GM23338 (cell line): ENCODE results near the gene FAM162A. TPM values are rescaled to one million over a fixed set of nuclear protein-coding genes. Genes with fewer than 3 reads are reported as not detected.
A peak's percentile ranks its signal among the peaks of the same experiment; 100 is the strongest.

Source experiments
- ATAC-seq: fragments of 200-7000 bp; cut with Tn5 transposase; 3 replicates; pipeline ENCODE4 v1.9.1; 2020
- DNase-seq: peaks from one replicate; pipeline ENCODE4 v3.0.0-alpha.2; 2015; ENCODE audit warnings: low spot score
- H2AFZ ChIP-seq: fragments of 200-600 bp; sonication (generic); 2 replicates; pipeline ENCODE4 v1.8.0; 2016; ENCODE audit warnings: antibody characterized with exemption, mild to moderate bottlenecking, moderate library complexity
- H3F3A ChIP-seq: fragments of 200-600 bp; sonication (generic); replicated peaks from 2 replicates; pipeline ENCODE4 v1.8.0; 2017; ENCODE audit warnings: antibody characterized with exemption, mixed run types, low read depth
- H3K27ac ChIP-seq: fragments of 200-600 bp; sonication (generic); 2 replicates; pipeline ENCODE4 v1.6.1; 2016; ENCODE audit warnings: low read depth
- H3K27me3 ChIP-seq: fragments of 200-600 bp; sonication (generic); 2 replicates; pipeline ENCODE4 v1.8.0; 2016; ENCODE audit warnings: mild to moderate bottlenecking, mixed run types, moderate library complexity; ENCODE audit not compliant: insufficient read depth
- H3K36me3 ChIP-seq: fragments of 200-600 bp; sonication (generic); 2 replicates; pipeline ENCODE4 v1.8.0; 2016; ENCODE audit warnings: mild to moderate bottlenecking; ENCODE audit not compliant: insufficient read depth
- H3K4me1 ChIP-seq: fragments of 200-600 bp; sonication (generic); 2 replicates; pipeline ENCODE4 v1.8.0; 2016; ENCODE audit warnings: mild to moderate bottlenecking, moderate library complexity; ENCODE audit not compliant: insufficient read depth
- H3K4me2 ChIP-seq: fragments of 200-600 bp; sonication (generic); 2 replicates; pipeline ENCODE4 v1.7.1; 2017; ENCODE audit warnings: mixed run types
- H3K4me3 ChIP-seq: fragments of 200-600 bp; sonication (generic); 2 replicates; pipeline ENCODE4 v1.6.1; 2016; ENCODE audit warnings: mixed run types
- H3K79me2 ChIP-seq: fragments of 200-600 bp; sonication (generic); replicated peaks from 2 replicates; pipeline ENCODE4 v1.8.0; 2017; ENCODE audit warnings: mild to moderate bottlenecking; ENCODE audit not compliant: insufficient read depth
- H3K9me2 ChIP-seq: fragments of 200-600 bp; sonication (generic); 2 replicates; pipeline ENCODE4 v1.8.0; 2017; ENCODE audit not compliant: insufficient read depth
- H4K20me1 ChIP-seq: fragments of 200-600 bp; sonication (generic); replicated peaks from 2 replicates; pipeline ENCODE4 v1.8.0; 2017; ENCODE audit warnings: mild to moderate bottlenecking; ENCODE audit not compliant: insufficient read depth
- H3K27ac Mint-ChIP-seq: 2 replicates; pipeline ENCODE4 v1.8.0; 2020; ENCODE audit warnings: inconsistent platforms, mild to moderate bottlenecking, moderate library complexity, mixed read lengths
- H3K27me3 Mint-ChIP-seq: 3 replicates; pipeline ENCODE4 v1.8.0; 2022; ENCODE audit warnings: low read depth, mild to moderate bottlenecking, moderate library complexity, mixed read lengths, inconsistent platforms; ENCODE audit not compliant: insufficient read depth, poor library complexity
- H3K36me3 Mint-ChIP-seq: 3 replicates; pipeline ENCODE4 v1.8.0; 2021; ENCODE audit warnings: low read depth, mild to moderate bottlenecking, inconsistent platforms, moderate library complexity, mixed read lengths
- H3K4me1 Mint-ChIP-seq: 3 replicates; pipeline ENCODE4 v1.8.0; 2020; ENCODE audit warnings: mild to moderate bottlenecking, inconsistent platforms, mixed read lengths
- H3K4me3 Mint-ChIP-seq: 3 replicates; pipeline ENCODE4 v1.8.0; 2021; ENCODE audit warnings: moderate library complexity, mild to moderate bottlenecking, inconsistent platforms, mixed read lengths
- H3K9me3 Mint-ChIP-seq: 3 replicates; pipeline ENCODE4 v1.8.0; 2020; ENCODE audit warnings: moderate library complexity, mild to moderate bottlenecking, inconsistent platforms, mixed read lengths
- ETS1 ChIP-seq: IDR thresholded peaks from 2 replicates; pipeline ENCODE4 v1.6.1; 2016; ENCODE audit warnings: antibody characterized with exemption
- EZH2 ChIP-seq: fragments of 200-600 bp; sonication (generic); IDR thresholded peaks from one replicate; pipeline ENCODE4 v1.8.0; 2017; ENCODE audit warnings: antibody characterized with exemption, mild to moderate bottlenecking, low read depth; ENCODE audit not compliant: unreplicated experiment
- JUNB ChIP-seq: IDR thresholded peaks from one replicate; pipeline ENCODE4 v1.6.1; 2016; ENCODE audit warnings: antibody characterized with exemption; ENCODE audit not compliant: unreplicated experiment
- POLR2AphosphoS5 ChIP-seq: IDR thresholded peaks from 2 replicates; pipeline ENCODE4 v1.6.1; 2016; ENCODE audit warnings: antibody characterized with exemption, low read depth
- ZNF331 ChIP-seq: fragments of 250-450 bp; sonication (Bioruptor Pico); IDR thresholded peaks from 2 replicates; pipeline ENCODE4 v1.5.0; 2020; ENCODE audit warnings: low read depth, mild to moderate bottlenecking, moderate library complexity
- polyA plus RNA-seq: library from polyadenylated mRNA; unstranded; fragments of >200 nt; fragmentation: Nextera tagmentation; extraction: Ambion mirVana; gene quantifications from 2 replicates; pipeline ENCODE4 v1.2.1, GENCODE V29; 2016
- total RNA-seq: library from RNA; depleted of rRNA; stranded (reverse); fragments of >200 nt; shearing (Covaris generic); gene quantifications from 2 replicates; pipeline ENCODE4 v1.2.3, GENCODE V29; 2014
- TF ChIP-seq, protein P1 (sequence below): IDR thresholded peaks from one replicate; pipeline ENCODE4 v1.6.1; 2018; ENCODE audit warnings: antibody characterized with exemption; ENCODE audit not compliant: unreplicated experiment
- TF ChIP-seq, protein P2 (sequence below), 2 experiments: fragments of 200-600 bp in 1 of 2; sonication (generic) in 1 of 2; conservative IDR thresholded peaks; 2 replicates each; pipeline versions ENCODE4 v1.5.1 to v1.6.1; 2016 to 2017; ENCODE audit warnings: antibody characterized with exemption in 2 of 2, low read depth in 2 of 2, mild to moderate bottlenecking in 2 of 2, moderate library complexity in 1 of 2

Gene FAM162A
- total and polyA plus RNA-seq, 2 experiments from 2014 or later = 35.9 to 234 TPM

DNA sequence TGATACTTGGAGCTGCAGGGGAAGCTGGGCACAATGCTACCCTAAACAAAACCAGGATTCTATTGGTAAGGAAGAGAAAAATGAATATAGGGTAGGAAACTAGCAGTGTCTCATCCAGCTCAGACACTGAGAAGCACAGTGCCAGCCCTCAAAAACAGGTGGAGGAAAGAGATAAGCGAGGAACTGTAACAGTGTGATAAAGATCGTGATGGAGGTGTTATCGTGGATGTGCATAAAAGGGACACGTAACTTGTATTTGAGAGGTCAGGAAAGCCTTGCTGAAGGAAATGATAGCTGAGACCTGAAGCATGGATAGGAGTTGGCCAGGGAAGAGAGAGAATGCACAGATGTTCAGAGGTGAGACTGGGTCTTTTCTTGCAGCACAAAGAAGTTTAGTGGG is 28.4 kb upstream of the FAM162A start (continued):
- TF ChIP-seq, protein P1, sequence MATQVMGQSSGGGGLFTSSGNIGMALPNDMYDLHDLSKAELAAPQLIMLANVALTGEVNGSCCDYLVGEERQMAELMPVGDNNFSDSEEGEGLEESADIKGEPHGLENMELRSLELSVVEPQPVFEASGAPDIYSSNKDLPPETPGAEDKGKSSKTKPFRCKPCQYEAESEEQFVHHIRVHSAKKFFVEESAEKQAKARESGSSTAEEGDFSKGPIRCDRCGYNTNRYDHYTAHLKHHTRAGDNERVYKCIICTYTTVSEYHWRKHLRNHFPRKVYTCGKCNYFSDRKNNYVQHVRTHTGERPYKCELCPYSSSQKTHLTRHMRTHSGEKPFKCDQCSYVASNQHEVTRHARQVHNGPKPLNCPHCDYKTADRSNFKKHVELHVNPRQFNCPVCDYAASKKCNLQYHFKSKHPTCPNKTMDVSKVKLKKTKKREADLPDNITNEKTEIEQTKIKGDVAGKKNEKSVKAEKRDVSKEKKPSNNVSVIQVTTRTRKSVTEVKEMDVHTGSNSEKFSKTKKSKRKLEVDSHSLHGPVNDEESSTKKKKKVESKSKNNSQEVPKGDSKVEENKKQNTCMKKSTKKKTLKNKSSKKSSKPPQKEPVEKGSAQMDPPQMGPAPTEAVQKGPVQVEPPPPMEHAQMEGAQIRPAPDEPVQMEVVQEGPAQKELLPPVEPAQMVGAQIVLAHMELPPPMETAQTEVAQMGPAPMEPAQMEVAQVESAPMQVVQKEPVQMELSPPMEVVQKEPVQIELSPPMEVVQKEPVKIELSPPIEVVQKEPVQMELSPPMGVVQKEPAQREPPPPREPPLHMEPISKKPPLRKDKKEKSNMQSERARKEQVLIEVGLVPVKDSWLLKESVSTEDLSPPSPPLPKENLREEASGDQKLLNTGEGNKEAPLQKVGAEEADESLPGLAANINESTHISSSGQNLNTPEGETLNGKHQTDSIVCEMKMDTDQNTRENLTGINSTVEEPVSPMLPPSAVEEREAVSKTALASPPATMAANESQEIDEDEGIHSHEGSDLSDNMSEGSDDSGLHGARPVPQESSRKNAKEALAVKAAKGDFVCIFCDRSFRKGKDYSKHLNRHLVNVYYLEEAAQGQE = no peak
- TF ChIP-seq ZNF331 (CRISPR knock-in tag) (no peak), ETS1 (no peak), JUNB (no peak), EZH2 (no peak)

DNA sequence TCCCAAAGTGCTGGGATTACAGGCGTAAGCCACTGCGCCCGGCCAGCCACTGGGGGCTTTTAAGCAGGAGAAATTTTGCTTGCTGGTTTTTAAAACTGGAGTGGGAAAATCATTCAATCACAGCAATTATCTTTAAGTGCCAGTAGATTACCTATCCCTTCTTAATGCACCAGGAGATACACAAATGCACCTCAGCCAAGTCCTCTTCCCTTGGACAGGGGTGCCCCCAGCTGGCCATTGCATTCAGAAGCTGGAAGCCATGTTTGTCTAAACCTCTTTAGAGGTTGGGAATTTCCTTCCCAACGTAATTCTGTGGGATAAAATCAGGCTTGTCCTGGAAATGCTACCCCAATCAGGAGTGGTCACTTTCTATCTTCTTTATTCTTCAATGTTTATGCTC is 27.6 kb upstream of the FAM162A start:
- no peaks in the 10 kb centered on the region for H3F3A ChIP-seq
- H3K9me2 ChIP-seq = no peaks in the 10 kb centered on the region
- no peaks in the 10 kb centered on the region for H3K27me3 ChIP-seq
- Mint-ChIP-seq H3K4me1 (no peaks in the 10 kb centered on the region), H3K9me3 (no peaks in the 10 kb centered on the region), H3K4me3 (no peak overlapping the region), H3K27ac (no peak overlapping the region), H3K27me3 (peaks cover 5% of the 10 kb centered on the region), H3K36me3 (peaks cover 16% of the 10 kb centered on the region; the same call in 2 of the 3 replicates)
- no peak overlapping the region for H3K4me3 ChIP-seq
- ATAC-seq (peak; percentile 85), DNase-seq (peak; percentile 75)
- H3K27ac ChIP-seq = no peak overlapping the region
- no peaks in the 10 kb centered on the region for H3K79me2 ChIP-seq
- H3K4me2 ChIP-seq = no peak overlapping the region
- H3K4me1 ChIP-seq = no peaks in the 10 kb centered on the region
- H3K36me3 ChIP-seq = no peaks in the 10 kb centered on the region; the same call in 1 of the 2 replicates
- TF ChIP-seq POLR2AphosphoS5 (no peak), ZNF331 (CRISPR knock-in tag) (no peak)
- TF ChIP-seq, protein P2, sequence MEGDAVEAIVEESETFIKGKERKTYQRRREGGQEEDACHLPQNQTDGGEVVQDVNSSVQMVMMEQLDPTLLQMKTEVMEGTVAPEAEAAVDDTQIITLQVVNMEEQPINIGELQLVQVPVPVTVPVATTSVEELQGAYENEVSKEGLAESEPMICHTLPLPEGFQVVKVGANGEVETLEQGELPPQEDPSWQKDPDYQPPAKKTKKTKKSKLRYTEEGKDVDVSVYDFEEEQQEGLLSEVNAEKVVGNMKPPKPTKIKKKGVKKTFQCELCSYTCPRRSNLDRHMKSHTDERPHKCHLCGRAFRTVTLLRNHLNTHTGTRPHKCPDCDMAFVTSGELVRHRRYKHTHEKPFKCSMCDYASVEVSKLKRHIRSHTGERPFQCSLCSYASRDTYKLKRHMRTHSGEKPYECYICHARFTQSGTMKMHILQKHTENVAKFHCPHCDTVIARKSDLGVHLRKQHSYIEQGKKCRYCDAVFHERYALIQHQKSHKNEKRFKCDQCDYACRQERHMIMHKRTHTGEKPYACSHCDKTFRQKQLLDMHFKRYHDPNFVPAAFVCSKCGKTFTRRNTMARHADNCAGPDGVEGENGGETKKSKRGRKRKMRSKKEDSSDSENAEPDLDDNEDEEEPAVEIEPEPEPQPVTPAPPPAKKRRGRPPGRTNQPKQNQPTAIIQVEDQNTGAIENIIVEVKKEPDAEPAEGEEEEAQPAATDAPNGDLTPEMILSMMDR (conservative IDR thresholded peaks at IDR 0.05; ENCODE audit: low read depth in 2 of 2) = peak; percentile 72 to 84
- no peak overlapping the region for H2AFZ ChIP-seq
- no peaks in the 10 kb centered on the region for H4K20me1 ChIP-seq
